HepG2 (cell line): ENCODE results near the gene PHKA2. TPM values are rescaled to one million over a fixed set of nuclear protein-coding genes. Genes with fewer than 3 reads are reported as not detected.

Source experiments
- ATAC-seq: fragments of 200-7000 bp; cut with Tn5 transposase; 3 replicates; pipeline ENCODE4 v1.9.1; 2020; ENCODE audit warnings: mild to moderate bottlenecking, moderate library complexity
- BruUV-seq: library from RNA; stranded (reverse); fragments of 400-500 nt; replicated peaks from 2 replicates; lab custom pipeline; 2021; lab: Mats Ljungman, UMichigan
- CTCF ChIA-PET: fragments of 300-600 bp; formaldehyde crosslinking; extraction: SDS; loops from one replicate; lab custom pipeline; 2021; ENCODE audit warnings: low total read pairs, inconsistent platforms, low intra/inter-chr PET ratio; lab: Yijun Ruan, JAX
- POLR2A ChIA-PET: fragments of 350-600 bp; sonication (Branson Sonifier 250); formaldehyde crosslinking; loops from one replicate; lab custom pipeline; 2020; ENCODE audit warnings: antibody characterized with exemption, inconsistent platforms; lab: Yijun Ruan, JAX
- DNase-seq: peaks from one replicate; pipeline ENCODE4 v3.0.0-alpha.2; 2015; ENCODE audit warnings: low spot score
- FAIRE-seq: peaks from 3 replicates; lab custom pipeline; 2011; peaks lifted over from hg19 to GRCh38; lab: Jason Lieb, UNC
- H2AFZ ChIP-seq: one replicate; pipeline ENCODE4 v1.6.1; 2011; ENCODE audit warnings: low read length, inconsistent platforms
- H3K27ac ChIP-seq: fragments of 300-600 bp; 3 replicates; pipeline ENCODE4 v1.8.0; 2011; ENCODE audit warnings: mixed run types, mild to moderate bottlenecking, mixed read lengths, low read length, inconsistent platforms; ENCODE audit not compliant: insufficient read depth; ENCODE audit errors: extremely low read length
- H3K27me3 ChIP-seq, 2 experiments: fragments of 200-600 bp in 1 of 2; 2 replicates in 1 of 2; 3 replicates in 1 of 2; pipeline versions ENCODE4 v1.6.0 to v1.8.0; 2011; ENCODE audit warnings: low read length in 2 of 2, mild to moderate bottlenecking in 2 of 2, moderate library complexity in 2 of 2, inconsistent platforms in 1 of 2; ENCODE audit not compliant: insufficient read depth in 2 of 2, control insufficient read depth in 1 of 2
- H3K36me3 ChIP-seq, 2 experiments: fragments of 200-600 bp in 1 of 2; replicated peaks in 1 of 2; 2 replicates in 1 of 2; 3 replicates in 1 of 2; pipeline versions ENCODE4 v1.5.1 to v1.8.0; 2011; ENCODE audit warnings: low read length in 2 of 2, inconsistent platforms in 1 of 2; ENCODE audit not compliant: insufficient read depth in 2 of 2, control insufficient read depth in 1 of 2
- H3K4me1 ChIP-seq: 2 replicates; pipeline ENCODE4 v1.5.1; 2012; ENCODE audit warnings: low read length, inconsistent platforms; ENCODE audit not compliant: insufficient read depth
- H3K4me2 ChIP-seq: 2 replicates; pipeline ENCODE4 v1.6.0; 2011; ENCODE audit warnings: low read depth, low read length, inconsistent platforms
- H3K4me3 ChIP-seq, 3 experiments: fragments of 200-600 bp in 1 of 3; sonication (generic), shearing (Covaris generic) in 1 of 3; replicated peaks in 1 of 3; 2 replicates each; pipeline ENCODE4 v1.5.1; 2011 to 2016; ENCODE audit warnings: low read length in 3 of 3, inconsistent platforms in 2 of 3, low read depth in 2 of 3, mild to moderate bottlenecking in 2 of 3, control low read depth in 1 of 3, mixed read lengths in 1 of 3; ENCODE audit not compliant: insufficient read depth in 1 of 3
- H3K79me2 ChIP-seq: one replicate; pipeline ENCODE4 v1.6.1; 2011; ENCODE audit warnings: low read length, inconsistent platforms; ENCODE audit not compliant: insufficient read depth
- H3K9ac ChIP-seq: 2 replicates; pipeline ENCODE4 v1.6.0; 2011; ENCODE audit warnings: mild to moderate bottlenecking, low read depth, low read length, inconsistent platforms; ENCODE audit not compliant: insufficient read depth
- H3K9me3 ChIP-seq: 2 replicates; pipeline ENCODE4 v1.5.1; 2012; ENCODE audit warnings: mild to moderate bottlenecking, low read length
- H4K20me1 ChIP-seq: 2 replicates; pipeline ENCODE4 v1.6.0; 2011; ENCODE audit warnings: inconsistent platforms, mild to moderate bottlenecking, low read length, moderate library complexity; ENCODE audit not compliant: insufficient read depth
- ATRX ChIP-seq: sonication (generic); formaldehyde crosslinking; IDR thresholded peaks from 2 replicates; pipeline ENCODE4 v1.4.0; 2020; ENCODE audit warnings: missing genetic modification reagents, borderline replicate concordance
- BCL6 ChIP-seq: IDR thresholded peaks from 2 replicates; pipeline ENCODE4 v1.6.1; 2016; ENCODE audit warnings: missing genetic modification reagents, missing compliant biosample characterization
- EZH2 ChIP-seq: conservative IDR thresholded peaks from 2 replicates; pipeline ENCODE4 v1.6.1; 2012; ENCODE audit warnings: mild to moderate bottlenecking, low read depth, low read length, moderate library complexity
- HIC2 ChIP-seq: sonication (generic); formaldehyde crosslinking; IDR thresholded peaks from 2 replicates; pipeline ENCODE4 v1.9.0; 2022; ENCODE audit warnings: low read depth, missing genetic modification reagents
- HMGXB4 ChIP-seq, 2 experiments: sonication (generic) in 1 of 2; formaldehyde crosslinking in 1 of 2; IDR thresholded peaks; 2 replicates each; pipeline versions ENCODE4 v1.4.0 to v1.6.1; 2018 to 2020; ENCODE audit warnings: missing genetic modification reagents in 2 of 2, borderline replicate concordance in 1 of 2, low read depth in 1 of 2, mild to moderate bottlenecking in 1 of 2, missing biosample characterization in 1 of 2
- HNRNPUL1 ChIP-seq: fragments of 200-400 bp; formaldehyde crosslinking; IDR thresholded peaks from 2 replicates; pipeline ENCODE4 v1.6.1; 2017; ENCODE audit warnings: low read depth, mild to moderate bottlenecking, low read length, moderate library complexity
- PRPF4 ChIP-seq: fragments of 200-400 bp; formaldehyde crosslinking; IDR thresholded peaks from 2 replicates; pipeline ENCODE4 v1.6.1; 2016; ENCODE audit warnings: low read length, low read depth; ENCODE audit not compliant: poor library complexity, severe bottlenecking
- SMARCC2 ChIP-seq: fragments of 450-650 bp; IDR thresholded peaks from 2 replicates; pipeline ENCODE4 v1.6.1; 2017; ENCODE audit warnings: antibody characterized with exemption, mild to moderate bottlenecking
- SNRNP70 ChIP-seq: fragments of 200-400 bp; formaldehyde crosslinking; IDR thresholded peaks from 2 replicates; pipeline ENCODE4 v1.6.1; 2017; ENCODE audit warnings: mild to moderate bottlenecking, low read depth, low read length, moderate library complexity
- ZMAT3 ChIP-seq: sonication (generic); formaldehyde crosslinking; conservative IDR thresholded peaks from 2 replicates; pipeline ENCODE4 v1.7.0; 2021; ENCODE audit warnings: missing genetic modification reagents
- ZNF30 ChIP-seq: sonication (generic); formaldehyde crosslinking; IDR thresholded peaks from 2 replicates; pipeline ENCODE4 v1.5.0; 2020; ENCODE audit warnings: mild to moderate bottlenecking, missing genetic modification reagents
- ZNF761 ChIP-seq: sonication (generic); formaldehyde crosslinking; conservative IDR thresholded peaks from 2 replicates; pipeline ENCODE4 v1.4.0; 2020; ENCODE audit warnings: mild to moderate bottlenecking, missing genetic modification reagents
- ZNF776 ChIP-seq: sonication (generic); formaldehyde crosslinking; IDR thresholded peaks from 2 replicates; pipeline ENCODE4 v1.4.0; 2020; ENCODE audit warnings: mild to moderate bottlenecking, missing genetic modification reagents
- WGBS: methylation state at CpG from one replicate; pipeline ENCODE4 v1.1.6; 2017; ENCODE audit warnings: low lambda C conversion rate; 5-methylcytosine and 5-hydroxymethylcytosine counted together
- in situ Hi-C: cut with HindIII; loops from 2 replicates; pipeline ENCODE4 v1.10.0; 2017; ENCODE audit warnings: low pct_unique_long_range_greater_than_20kb; ENCODE audit not compliant: extremely low pct_ligation_motif_present
- intact Hi-C: fragments of 100-400 bp; cut with micrococcal nuclease; formaldehyde crosslinking; loops from one replicate; pipeline ENCODE4 v1.10.0; 2022; ENCODE audit not compliant: unreplicated experiment
- polyA plus RNA-seq, 8 experiments: library from polyadenylated mRNA; depleted of rRNA in 3 of 8; stranded (reverse) in 7 of 8; unstranded in 1 of 8; fragments of >200 nt; fragmentation: Illumina TruSeq in 4 of 8; extraction: Trizol in 4 of 8; gene quantifications; 2 replicates each; pipeline versions ENCODE4 v1.2.1 to v1.2.3, GENCODE V29; 2011 to 2016; ENCODE audit warnings: low read depth in 4 of 8, missing spikeins in 1 of 8, mixed read lengths in 1 of 8; ENCODE audit not compliant: insufficient read depth in 1 of 8
- total RNA-seq, 5 experiments: library from RNA; depleted of rRNA; stranded (reverse); fragments of >200 nt; fragmentation: Illumina TruSeq; extraction: Trizol; gene quantifications; 2 replicates each; pipeline ENCODE4 v1.2.3, GENCODE V29; 2016; ENCODE audit warnings: low read depth in 1 of 5
- TF ChIP-seq, protein P1 (sequence below): sonication (generic); formaldehyde crosslinking; conservative IDR thresholded peaks from 2 replicates; pipeline ENCODE4 v1.8.1; 2023; ENCODE audit warnings: missing genetic modification reagents
- TF ChIP-seq, protein P2 (sequence below): sonication (generic); formaldehyde crosslinking; IDR thresholded peaks from 2 replicates; pipeline ENCODE4 v1.8.1; 2023; ENCODE audit warnings: mild to moderate bottlenecking, missing genetic modification reagents, borderline replicate concordance

PHKA2 gene
- total and polyA plus RNA-seq, 2 of the 13 experiments (the other 11 are each of a cell fraction or from before 2014, with no cell fraction given): 20.5 to 273 TPM

- WGBS: 89% methylated on average over 1 of the region's 4 CpGs
- Histone ChIP-seq H3K4me1 (no peaks in the 10 kb centered on the region), H4K20me1 (0 out of 2 replicates have a peak, but pooled peaks cover 2% of the 10 kb centered on the region), H3K27ac (no peak overlapping the region), H3K9me3 (no peaks in the 10 kb centered on the region), H3K4me2 (no peak overlapping the region), H3K79me2 (no peaks in the 10 kb centered on the region), H3K4me3 (no peak overlapping the region), H3K36me3 (peaks cover 9 to 65% of the 10 kb centered on the region in 2 experiments; a peak in 4 of 5 replicates), H3K9ac (no peak overlapping the region), H3K27me3 (no peaks in the 10 kb centered on the region), H2AFZ (no peak overlapping the region)
- in situ Hi-C loops (loop anchor here (25.0 kb wide), 1 partner anchor 391 kb away; the partner anchor contains the start of gene PDHA1), intact Hi-C loops (no loop called here)
- ATAC-seq: no peak
- DNase-seq: no peak
- TF ChIP-seq BCL6 (no peak), HIC2 (CRISPR knock-in tag) (no peak), ZNF30 (CRISPR knock-in tag) (no peak), EZH2 (no peak), PRPF4 (no peak), ZNF761 (CRISPR knock-in tag) (no peak), SNRNP70 (no peak), SMARCC2 (no peak), ZMAT3 (CRISPR knock-in tag) (no peak), ATRX (CRISPR knock-in tag) (no peak), ZNF776 (no peak), HMGXB4 (CRISPR knock-in tag; IDR thresholded peaks at IDR 0.05; ENCODE audit: borderline replicate concordance in 1 of 2, low read depth in 1 of 2) (no peak), HNRNPUL1 (no peak)
- TF ChIP-seq, protein P1, sequence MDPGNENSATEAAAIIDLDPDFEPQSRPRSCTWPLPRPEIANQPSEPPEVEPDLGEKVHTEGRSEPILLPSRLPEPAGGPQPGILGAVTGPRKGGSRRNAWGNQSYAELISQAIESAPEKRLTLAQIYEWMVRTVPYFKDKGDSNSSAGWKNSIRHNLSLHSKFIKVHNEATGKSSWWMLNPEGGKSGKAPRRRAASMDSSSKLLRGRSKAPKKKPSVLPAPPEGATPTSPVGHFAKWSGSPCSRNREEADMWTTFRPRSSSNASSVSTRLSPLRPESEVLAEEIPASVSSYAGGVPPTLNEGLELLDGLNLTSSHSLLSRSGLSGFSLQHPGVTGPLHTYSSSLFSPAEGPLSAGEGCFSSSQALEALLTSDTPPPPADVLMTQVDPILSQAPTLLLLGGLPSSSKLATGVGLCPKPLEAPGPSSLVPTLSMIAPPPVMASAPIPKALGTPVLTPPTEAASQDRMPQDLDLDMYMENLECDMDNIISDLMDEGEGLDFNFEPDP: no peak
- TF ChIP-seq, protein P2, sequence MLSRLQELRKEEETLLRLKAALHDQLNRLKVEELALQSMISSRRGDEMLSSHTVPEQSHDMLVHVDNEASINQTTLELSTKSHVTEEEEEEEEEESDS (CRISPR knock-in tag): no peak
- no TSS peak for BruUV-seq
- FAIRE-seq: no peak
- POLR2A ChIA-PET: no interaction called here
- CTCF ChIA-PET: no interaction called here
Measured at GRCh38 chrX:18946611-18947010, 37.3 kb downstream of the PHKA2 start.
